Measurements from ENCODE around the gene SGSM1.

DNA sequence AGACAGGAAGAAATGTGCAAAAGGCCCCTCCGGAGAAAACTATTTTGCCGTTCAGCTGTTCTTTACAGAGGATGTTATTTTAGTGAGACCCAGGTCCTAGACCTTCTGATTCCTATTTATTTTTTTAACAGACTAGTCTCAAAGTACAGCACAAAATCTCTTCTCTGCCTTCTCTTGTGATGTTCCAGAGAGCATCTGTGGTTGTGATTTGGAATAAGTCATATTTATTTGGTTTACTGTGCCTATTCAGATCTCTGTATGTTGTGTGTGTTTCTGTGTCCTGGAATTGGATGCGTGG is 120.4 kb downstream of the SGSM1 start:
- TF ChIP-seq, protein P1, sequence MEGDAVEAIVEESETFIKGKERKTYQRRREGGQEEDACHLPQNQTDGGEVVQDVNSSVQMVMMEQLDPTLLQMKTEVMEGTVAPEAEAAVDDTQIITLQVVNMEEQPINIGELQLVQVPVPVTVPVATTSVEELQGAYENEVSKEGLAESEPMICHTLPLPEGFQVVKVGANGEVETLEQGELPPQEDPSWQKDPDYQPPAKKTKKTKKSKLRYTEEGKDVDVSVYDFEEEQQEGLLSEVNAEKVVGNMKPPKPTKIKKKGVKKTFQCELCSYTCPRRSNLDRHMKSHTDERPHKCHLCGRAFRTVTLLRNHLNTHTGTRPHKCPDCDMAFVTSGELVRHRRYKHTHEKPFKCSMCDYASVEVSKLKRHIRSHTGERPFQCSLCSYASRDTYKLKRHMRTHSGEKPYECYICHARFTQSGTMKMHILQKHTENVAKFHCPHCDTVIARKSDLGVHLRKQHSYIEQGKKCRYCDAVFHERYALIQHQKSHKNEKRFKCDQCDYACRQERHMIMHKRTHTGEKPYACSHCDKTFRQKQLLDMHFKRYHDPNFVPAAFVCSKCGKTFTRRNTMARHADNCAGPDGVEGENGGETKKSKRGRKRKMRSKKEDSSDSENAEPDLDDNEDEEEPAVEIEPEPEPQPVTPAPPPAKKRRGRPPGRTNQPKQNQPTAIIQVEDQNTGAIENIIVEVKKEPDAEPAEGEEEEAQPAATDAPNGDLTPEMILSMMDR (conservative IDR thresholded peaks at IDR 0.05; ENCODE audit: low read length), result no peak
- TF ChIP-seq EZH2phosphoT487 (IDR thresholded peaks at IDR 0.05; ENCODE audit: borderline replicate concordance), result no peak
